RCC 7860 (cell line): ENCODE data around the gene DCLK2.

Experiments used
- DNase-seq: peaks from one replicate; pipeline ENCODE4 v3.0.0-alpha.2; 2015; ENCODE audit warnings: low spot score
- FAIRE-seq: peaks from 2 replicates; lab custom pipeline; 2012; peaks lifted over from hg19 to GRCh38; lab: Jason Lieb, UNC

DCLK2 gene

DNA sequence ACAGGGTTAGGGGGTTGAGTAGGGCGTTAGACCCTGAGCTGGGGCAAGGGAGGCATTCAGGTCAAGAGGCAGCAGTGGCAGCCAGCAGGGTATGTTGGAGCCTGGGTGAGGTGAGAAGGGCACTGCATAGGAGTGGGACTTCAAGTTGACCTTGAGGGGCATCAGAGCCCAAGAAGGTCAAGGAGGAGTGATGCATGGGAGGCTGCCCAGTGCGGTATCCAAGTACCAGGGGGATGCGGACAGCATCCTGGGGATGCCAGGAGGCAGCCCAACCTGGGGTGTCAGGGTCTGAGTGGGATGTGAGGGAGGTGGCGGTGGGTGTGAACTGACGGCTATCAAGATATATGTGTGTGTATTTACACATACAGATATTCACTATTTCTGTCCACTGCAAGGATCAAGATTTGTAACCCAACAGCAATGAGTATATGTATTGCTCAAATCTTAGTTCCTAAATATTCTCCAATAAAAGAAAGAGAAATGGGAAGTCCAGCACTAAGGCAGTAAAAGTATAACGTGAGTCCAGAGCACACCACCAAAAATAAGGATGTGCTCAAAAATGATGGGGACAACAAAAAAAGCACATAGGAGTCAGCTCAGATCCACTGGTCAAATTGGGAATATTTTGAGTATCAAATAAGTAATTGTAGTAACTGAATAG is 9.8 kb upstream of the DCLK2 start:
- DNase-seq (no peak), FAIRE-seq (no peak)

DNA sequence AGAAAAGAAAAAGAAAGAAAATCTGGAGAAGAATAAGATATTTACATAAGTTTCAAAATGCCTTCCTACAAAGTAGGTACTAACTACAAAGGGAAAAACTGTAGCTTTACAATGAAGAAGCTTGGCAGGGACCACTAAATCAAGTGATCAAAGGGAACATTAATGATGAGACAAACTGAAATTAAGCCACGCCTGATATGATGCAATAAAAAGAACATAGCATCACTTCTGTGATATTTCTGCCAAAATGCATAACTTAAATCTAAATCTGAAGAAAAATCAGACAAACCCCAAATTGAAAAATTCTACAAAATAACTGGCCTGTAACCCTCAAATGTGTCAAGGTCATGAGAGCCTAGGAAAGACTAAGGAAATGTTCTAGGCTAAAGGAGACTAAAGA is 8.9 kb upstream of the DCLK2 start:
- DNase-seq (no peak), FAIRE-seq (no peak)

- DNase-seq, result no peak
Observed at GRCh38 chr4:150070464-150071170, 7.6 kb upstream of the DCLK2 start.

GRCh38 chr4:150072471-150072870 is 5.8 kb upstream of the DCLK2 start:
- FAIRE-seq, result no peak
- DNase-seq, result no peak

More at GRCh38 chr4:150070464-150071170, 7.6 kb upstream of the DCLK2 start:
- no peak for FAIRE-seq

DNA sequence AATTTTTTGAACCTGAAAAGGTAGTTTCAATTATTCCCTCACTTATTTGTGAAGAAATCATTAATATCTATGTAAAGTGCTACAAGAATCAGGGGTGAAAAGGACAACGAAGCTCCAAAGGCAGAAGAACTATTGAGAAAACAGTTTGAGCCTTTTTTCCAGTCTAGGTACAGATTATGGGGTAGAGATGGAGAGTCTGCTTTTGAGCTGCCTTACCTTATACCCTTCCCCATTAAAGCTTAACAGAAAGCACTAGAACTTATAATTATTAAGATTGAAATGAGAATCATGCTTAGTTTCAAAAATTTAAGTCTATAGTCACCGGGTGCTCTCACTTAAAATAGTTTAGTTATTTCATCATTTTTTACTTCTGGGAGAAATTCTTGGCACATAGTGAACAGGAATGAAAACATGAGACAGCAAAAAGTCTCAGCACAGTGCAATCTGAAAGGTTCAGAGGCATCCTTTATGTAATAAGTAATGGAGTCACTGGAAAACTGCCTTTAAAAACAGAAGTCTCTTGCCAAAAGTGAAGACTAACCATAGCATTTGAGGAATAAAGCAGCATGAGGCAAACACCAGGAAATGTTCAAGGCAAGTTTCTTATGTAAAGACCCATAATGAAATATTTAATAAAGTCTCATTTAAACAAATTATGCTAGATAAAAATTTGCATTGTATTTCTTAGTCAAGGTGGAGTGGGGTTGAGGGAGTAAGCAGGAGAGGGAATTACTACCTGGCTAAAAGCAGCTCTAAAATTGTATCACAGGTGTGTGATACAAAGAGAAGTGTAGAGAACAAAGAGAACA is 5.1 kb upstream of the DCLK2 start:
- FAIRE-seq (no peak), DNase-seq (no peak)

DNA sequence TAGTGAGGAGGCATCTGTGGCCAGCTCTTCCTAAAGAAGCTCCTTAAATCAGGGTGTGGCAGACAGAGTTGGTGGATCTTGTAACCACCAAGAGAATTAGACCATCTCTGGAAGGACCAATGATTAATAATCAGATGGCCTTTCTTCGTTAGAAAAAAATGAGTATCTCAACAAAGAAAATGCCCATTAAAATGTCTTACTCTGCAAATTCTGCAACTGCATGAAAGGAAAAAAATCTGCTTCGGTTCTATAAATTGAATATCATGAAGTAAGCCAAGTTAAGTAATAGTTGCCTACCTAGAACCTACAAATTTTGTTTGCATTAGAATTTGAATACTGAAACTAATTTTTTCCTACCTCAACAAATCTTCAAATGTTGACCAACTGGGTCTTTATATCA is 4.2 kb upstream of the DCLK2 start:
- no peak for FAIRE-seq
- DNase-seq, result no peak

DNA sequence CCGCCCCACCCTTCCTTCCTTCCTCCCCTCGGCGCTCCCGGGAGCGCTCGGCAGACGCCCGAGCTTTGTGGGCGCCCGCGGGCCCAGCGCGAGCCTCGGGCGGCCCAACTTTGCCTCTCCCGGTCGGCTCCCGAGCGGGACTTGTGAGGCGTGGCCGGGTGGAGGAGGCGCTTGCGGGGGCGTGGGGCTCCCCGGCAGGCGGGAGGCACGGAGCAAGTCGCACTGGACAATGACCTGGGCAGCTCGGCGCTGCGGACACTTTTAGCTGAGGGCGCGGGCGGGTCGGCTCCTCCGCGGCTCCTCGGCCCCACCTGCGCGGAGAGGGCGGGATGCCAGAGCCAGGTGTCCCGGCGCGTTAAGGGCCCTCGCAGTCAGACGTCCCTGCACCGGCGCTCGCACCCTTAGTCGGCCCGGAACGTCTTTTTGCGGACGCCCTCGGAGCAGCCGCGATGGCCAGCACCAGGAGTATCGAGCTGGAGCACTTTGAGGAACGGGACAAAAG is 385 bp downstream of the DCLK2 start:
- DNase-seq (no peak), FAIRE-seq (no peak)

- FAIRE-seq (no peak), DNase-seq (peak; percentile 8)
Observed at GRCh38 chr4:150079081-150079581, 886 bp downstream of the DCLK2 start.

- DNase-seq (no peak), FAIRE-seq (no peak)
Observed at GRCh38 chr4:150080337-150080736, 2.1 kb downstream of the DCLK2 start.

DNA sequence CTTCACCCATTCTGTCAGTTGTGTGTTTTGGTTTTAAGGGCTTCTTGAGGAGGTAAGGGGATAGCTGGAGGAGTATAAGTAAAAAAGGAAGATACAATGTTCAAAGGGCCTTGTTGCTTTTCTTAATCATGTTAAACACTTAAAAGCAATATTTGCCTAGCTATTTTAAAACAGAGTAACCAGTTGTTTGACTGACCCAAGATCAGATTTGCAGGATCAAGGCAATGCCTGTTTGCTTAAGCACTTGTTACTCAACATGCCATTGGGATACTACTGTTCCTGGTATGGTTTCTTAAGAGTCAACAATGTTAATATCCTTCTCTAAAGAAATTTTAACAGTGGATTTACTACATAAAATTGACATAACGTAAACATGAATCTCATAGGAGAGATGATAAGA is 2.6 kb downstream of the DCLK2 start:
- DNase-seq (no peak), FAIRE-seq (no peak)

DNA sequence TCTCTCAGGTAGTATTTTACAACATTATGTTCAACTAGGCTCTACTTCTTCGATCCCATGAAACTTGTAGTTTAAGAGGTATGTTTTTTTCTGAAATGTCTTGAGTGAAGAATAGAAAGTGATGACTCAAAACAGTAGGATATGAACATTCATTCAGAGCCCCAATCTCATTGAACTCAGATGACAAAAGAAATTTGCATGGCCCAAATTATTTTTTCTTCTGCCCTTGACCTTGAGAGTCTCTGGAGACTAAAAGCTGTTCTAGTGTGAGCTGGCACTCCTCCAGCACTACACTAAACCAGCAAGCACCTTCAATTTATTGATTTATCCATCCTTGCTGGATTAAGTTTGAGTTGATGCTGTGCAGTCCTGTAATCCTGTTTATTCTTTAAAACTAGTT is 4.0 kb downstream of the DCLK2 start:
- FAIRE-seq, result no peak
- DNase-seq, result no peak

- DNase-seq, result no peak
- no peak for FAIRE-seq
Observed at GRCh38 chr4:150087006-150087405, 8.8 kb downstream of the DCLK2 start.

- no peak for DNase-seq
- no peak for FAIRE-seq
Observed at GRCh38 chr4:150089732-150090131, 11.5 kb downstream of the DCLK2 start.

DNA sequence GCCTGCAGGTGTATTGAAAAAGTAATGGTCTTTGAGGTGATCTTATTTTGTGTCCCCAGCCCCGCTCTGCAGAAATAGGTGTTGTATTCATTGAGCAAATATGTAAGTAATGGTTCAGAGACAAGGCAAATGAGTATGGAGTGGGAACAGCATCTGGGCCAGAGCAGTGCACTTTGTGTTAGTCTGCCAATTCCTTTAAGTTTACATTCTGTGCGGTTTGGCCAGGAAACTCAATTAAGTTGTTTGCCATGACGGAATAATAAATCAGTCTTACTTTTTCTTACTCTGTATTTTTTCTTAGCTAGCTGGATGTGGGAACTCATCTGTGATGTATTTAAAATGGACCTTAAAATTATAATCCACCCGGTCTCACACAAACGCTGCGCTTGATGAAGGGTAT is 12.6 kb downstream of the DCLK2 start:
- FAIRE-seq (no peak), DNase-seq (no peak)

GRCh38 chr4:150094676-150095075 is 16.4 kb downstream of the DCLK2 start:
- DNase-seq, result no peak
- FAIRE-seq, result no peak

- no peak for DNase-seq
- FAIRE-seq, result no peak
Observed at GRCh38 chr4:150096625-150097024, 18.4 kb downstream of the DCLK2 start.

GRCh38 chr4:150098214-150098613 is 20.0 kb downstream of the DCLK2 start:
- DNase-seq (no peak), FAIRE-seq (no peak)

DNA sequence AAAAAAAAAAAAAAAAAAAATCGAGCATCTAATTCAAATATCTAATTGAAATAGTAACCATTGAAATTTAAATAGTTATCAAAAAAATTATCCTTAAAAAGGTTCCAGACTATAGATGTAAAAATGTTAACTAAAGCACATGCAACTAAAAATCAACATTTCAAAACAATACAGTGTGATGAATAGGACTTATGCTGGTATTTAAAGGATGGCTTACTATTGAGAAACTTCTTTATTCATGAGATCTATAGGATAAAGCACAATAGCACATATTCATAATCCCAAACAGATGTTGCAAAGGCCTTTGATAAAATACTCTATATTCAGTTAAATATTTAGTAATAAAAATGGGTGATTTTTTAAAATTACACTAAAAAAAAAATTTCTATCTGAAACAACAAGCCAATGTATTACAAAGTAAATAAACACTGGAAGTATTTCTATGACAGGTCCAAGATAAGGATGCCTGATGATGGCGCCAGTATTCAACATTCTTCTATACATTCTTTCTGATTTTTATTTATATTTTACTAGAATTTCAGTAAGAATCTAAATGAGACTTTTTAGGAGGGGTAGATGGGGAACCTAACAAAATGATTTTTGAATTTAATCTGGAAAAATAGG is 26.3 kb downstream of the DCLK2 start:
- FAIRE-seq (no peak), DNase-seq (no peak)

- FAIRE-seq, result no peak
- DNase-seq, result peak; percentile 24
Observed at GRCh38 chr4:150106886-150107285, 28.6 kb downstream of the DCLK2 start.

- FAIRE-seq, result no peak
Observed at GRCh38 chr4:150108691-150109090, 30.4 kb downstream of the DCLK2 start.

GRCh38 chr4:150114641-150115040 is 36.4 kb downstream of the DCLK2 start:
- no peak for FAIRE-seq

More at GRCh38 chr4:150108691-150109090, 30.4 kb downstream of the DCLK2 start:
- no peak for DNase-seq

More at GRCh38 chr4:150114641-150115040, 36.4 kb downstream of the DCLK2 start:
- no peak for DNase-seq
